Tibial nerve (tissue), 4 donors: ENCODE results near the gene RNF212.

Experiments used
- CTCF ChIP-seq, 5 experiments: fragments of 200-600 bp in 3 of 5; fragments of 450-650 bp in 2 of 5; sonication (generic) in 3 of 5; IDR thresholded peaks; one replicate each; pipeline ENCODE4 v1.5.1; 2016 to 2019; ENCODE audit warnings: antibody characterized with exemption in 5 of 5, mild to moderate bottlenecking in 3 of 5, moderate library complexity in 2 of 5
- EP300 ChIP-seq, 2 donors: sonication (generic); formaldehyde crosslinking; IDR thresholded peaks; one replicate each; pipeline ENCODE4 v1.6.1; 2017; ENCODE audit warnings: antibody characterized with exemption in 2 of 2, mild to moderate bottlenecking in 1 of 2

DNA sequence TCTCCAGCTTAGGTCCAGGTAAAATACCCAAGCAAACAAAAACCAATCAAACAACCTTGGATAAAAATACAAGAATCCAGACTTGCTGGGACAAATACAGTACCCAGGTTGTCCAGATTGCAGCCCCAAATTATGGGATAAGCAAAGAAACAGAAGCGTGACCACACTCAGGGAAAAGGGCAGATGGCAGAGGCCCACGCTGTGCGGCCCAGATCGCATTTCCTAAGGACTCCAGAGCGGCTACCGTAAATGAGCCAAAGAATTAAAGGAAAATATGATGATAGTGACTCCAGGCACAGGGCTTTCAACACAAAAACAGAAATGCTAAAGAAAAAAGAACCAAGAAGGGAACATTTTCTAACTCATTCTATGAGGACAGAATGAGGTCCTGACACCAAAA, 51.6 kb downstream of the RNF212 start:
- TF ChIP-seq CTCF (IDR thresholded peaks at IDR 0.05) = no peak
- TF ChIP-seq EP300 (IDR thresholded peaks at IDR 0.05) = no peak
